GM12891 (cell line): ENCODE measurements around the gene PWP2.
"Not testable (repeated sequence)": the region's sequence is repeated elsewhere in the genome, so short reads cannot be mapped to it uniquely, and the experiment has no call there.

Experiments used
- DNase-seq: peaks from one replicate; pipeline ENCODE4 v3.0.0; 2011; ENCODE audit warnings: low spot score; ENCODE audit not compliant: insufficient read length
- FAIRE-seq: peaks from 2 replicates; lab custom pipeline; 2011; peaks lifted over from hg19 to GRCh38; lab: Jason Lieb, UNC
- PAX5 ChIP-seq: IDR thresholded peaks from 2 replicates; pipeline ENCODE4 v1.6.1; 2011; ENCODE audit warnings: low read length, moderate library complexity, mild to moderate bottlenecking; ENCODE audit not compliant: insufficient read depth, severe bottlenecking
- POLR2A ChIP-seq: IDR thresholded peaks from 2 replicates; pipeline ENCODE4 v1.6.1; 2011; ENCODE audit warnings: low read depth, low read length, control low read depth
- POLR2AphosphoS5 ChIP-seq: IDR thresholded peaks from 2 replicates; pipeline ENCODE4 v1.6.1; 2011; ENCODE audit warnings: low read depth, low read length, control low read depth
- POU2F2 ChIP-seq: IDR thresholded peaks from 2 replicates; pipeline ENCODE4 v1.6.1; 2011; ENCODE audit warnings: low read depth, mild to moderate bottlenecking, control low read depth, low read length, moderate library complexity
- SPI1 ChIP-seq: IDR thresholded peaks from 2 replicates; pipeline ENCODE4 v1.6.1; 2011; ENCODE audit warnings: low read depth, low read length, control low read depth
- TAF1 ChIP-seq: IDR thresholded peaks from 2 replicates; pipeline ENCODE4 v1.6.1; 2011; ENCODE audit warnings: low read depth, low read length, control low read depth

Gene PWP2

DNA sequence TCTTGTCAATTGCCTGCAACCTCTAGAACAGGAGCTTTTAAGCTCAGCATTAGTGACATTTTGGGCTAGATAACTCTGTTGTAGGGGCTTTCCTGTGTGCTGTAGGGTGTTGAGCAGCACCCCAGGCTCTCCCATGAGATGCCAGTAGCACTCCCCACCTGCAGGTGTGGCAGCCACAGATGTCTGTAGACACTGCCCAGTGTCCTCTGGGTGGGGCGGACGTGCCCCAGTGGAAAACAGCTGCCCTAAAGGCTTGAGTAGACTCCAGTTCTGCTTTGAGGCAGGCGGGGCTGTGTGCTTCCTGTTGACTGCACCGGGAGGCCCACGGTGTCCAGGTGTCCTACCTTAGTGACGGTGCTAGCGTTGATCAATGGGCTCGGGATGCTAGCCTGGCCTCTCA is 16.9 kb upstream of the PWP2 start:
- DNase-seq = no peak
- peak; percentile 31 for FAIRE-seq
- no peak for TF ChIP-seq PAX5
- TF ChIP-seq POU2F2 = no peak
- TF ChIP-seq POLR2AphosphoS5 = no peak
- TF ChIP-seq POLR2A = no peak
- TF ChIP-seq SPI1 = no peak
- no peak for TF ChIP-seq TAF1

DNA sequence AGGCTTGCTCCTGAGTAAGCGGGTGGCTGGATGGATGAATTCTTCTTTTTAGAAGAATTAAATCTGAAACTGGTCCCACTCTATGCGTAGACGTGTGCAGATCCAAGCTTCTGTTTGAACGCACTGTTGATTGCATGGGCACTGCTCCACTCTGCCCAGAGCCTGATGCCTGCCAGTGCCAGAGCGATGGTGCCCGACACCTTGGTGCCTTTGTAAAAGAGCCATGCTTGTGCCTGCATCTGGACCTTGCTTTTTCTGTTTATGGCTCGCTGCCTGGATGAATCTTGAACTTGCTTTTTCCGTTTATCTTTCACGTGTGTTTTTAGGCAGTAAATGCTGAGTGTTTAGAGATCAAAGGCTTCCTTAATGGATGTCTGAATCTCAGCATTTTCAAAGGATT is 15.0 kb upstream of the PWP2 start:
- no peak for TF ChIP-seq POU2F2
- TF ChIP-seq SPI1 = no peak
- no peak for TF ChIP-seq POLR2AphosphoS5
- FAIRE-seq (no peak), DNase-seq (no peak)

DNA sequence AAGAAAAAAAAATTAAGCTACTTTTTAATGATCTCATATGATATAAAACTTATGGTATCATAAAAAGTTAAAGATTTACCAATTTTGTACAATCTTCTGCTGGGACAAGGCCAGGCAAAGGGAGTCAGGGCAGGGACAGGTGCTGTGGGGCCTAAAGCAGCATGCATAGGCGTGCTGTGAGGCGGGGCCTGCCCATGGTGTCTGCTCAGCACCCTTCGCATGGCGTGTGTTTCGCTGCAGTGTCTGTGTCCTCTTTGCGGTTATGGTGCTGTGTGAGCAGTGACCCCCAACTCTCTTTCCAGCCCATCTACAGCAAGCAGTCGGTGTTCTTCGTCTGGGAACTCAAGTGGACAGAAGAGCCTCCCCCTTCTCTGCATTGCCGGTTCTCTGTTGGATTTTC is 13.4 kb upstream of the PWP2 start:
- no peak for DNase-seq
- TF ChIP-seq PAX5 = no peak
- TF ChIP-seq POU2F2 = no peak
- no peak for TF ChIP-seq POLR2AphosphoS5
- no peak for TF ChIP-seq SPI1
- no peak for TF ChIP-seq POLR2A
- TF ChIP-seq TAF1 = no peak
- no peak for FAIRE-seq

DNA sequence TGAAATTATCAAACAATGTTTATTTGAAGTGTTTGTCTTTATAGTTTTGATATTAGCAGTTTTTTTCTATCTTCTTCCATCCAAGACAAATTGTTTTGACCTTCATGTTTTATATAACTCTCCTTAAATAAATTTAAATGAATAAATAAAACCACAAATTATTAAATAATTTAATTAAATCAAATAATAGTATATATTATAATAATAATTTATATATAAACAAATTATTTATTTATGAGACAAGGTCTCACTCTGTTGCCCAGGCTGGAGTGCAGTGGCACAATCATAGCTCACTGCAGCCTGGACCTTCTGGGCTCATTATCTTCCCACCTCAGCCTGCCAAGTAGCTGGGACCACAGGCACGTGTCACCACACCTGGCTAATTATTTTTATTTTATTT is 12.4 kb upstream of the PWP2 start:
- FAIRE-seq (no peak), DNase-seq (no peak)
- no peak for TF ChIP-seq TAF1
- no peak for TF ChIP-seq POLR2AphosphoS5
- TF ChIP-seq PAX5 = no peak
- no peak for TF ChIP-seq POU2F2

DNA sequence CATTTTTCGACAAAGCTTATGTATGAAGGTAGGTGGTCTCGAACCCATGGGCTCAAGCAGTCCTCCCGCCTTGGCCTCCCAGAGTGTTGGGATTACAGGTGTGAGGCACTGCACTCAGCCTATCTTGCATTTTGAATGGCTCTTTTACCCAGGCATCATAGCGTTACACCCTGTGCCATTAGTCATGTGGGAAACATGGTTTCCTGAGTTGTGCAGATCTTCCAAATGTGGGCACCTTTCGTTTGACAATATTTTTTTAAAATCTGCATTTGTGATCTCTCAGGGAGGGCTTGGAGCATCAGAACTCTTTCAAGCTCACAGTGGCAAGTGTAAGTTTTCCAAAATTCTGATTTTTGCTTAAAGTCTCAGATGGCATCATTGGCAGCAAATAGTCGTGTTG is 8.7 kb upstream of the PWP2 start:
- not testable (repeated sequence) for FAIRE-seq, DNase-seq

DNA sequence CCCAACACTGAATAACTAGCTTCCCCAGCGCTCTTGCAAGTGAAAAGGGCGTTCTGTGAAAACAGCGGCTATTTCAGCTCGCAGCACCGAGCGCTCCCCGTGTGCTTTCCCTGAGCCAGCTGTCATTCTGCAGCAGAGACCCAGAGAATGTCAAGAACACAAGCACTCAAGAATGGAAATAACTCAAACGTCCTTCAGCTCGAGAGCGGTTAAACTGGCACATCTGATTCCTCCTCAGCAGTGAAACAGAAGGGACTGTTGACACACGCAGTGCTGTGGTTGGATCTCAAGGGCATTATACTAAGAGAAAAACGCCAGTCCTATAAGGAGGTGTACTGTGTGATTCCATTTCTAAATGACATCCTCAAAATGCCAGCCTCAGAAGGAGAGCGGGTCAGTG is 8.2 kb upstream of the PWP2 start:
- FAIRE-seq, DNase-seq: not testable (repeated sequence)

DNA sequence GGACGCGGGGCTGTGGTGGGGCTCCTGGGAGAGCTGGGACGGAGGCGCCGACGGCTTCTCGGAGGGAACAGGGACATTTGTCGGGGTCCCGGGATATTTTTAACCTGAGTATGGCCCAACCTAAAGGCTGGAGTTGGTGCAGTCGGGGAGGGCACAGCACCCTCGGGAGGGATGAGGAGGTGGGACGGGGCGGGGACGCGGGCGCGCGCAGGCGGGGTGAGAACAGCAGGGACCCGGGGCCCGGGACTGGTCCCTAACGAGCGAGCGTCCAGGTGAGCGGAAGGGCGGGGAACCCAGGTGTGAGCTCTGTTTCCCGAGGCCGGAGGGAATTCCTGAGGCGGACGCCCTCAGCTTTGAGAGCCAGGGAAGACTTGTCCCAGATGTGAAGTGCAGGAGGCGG is 390 bp downstream of the PWP2 start:
- not testable (repeated sequence) for FAIRE-seq, DNase-seq

DNA sequence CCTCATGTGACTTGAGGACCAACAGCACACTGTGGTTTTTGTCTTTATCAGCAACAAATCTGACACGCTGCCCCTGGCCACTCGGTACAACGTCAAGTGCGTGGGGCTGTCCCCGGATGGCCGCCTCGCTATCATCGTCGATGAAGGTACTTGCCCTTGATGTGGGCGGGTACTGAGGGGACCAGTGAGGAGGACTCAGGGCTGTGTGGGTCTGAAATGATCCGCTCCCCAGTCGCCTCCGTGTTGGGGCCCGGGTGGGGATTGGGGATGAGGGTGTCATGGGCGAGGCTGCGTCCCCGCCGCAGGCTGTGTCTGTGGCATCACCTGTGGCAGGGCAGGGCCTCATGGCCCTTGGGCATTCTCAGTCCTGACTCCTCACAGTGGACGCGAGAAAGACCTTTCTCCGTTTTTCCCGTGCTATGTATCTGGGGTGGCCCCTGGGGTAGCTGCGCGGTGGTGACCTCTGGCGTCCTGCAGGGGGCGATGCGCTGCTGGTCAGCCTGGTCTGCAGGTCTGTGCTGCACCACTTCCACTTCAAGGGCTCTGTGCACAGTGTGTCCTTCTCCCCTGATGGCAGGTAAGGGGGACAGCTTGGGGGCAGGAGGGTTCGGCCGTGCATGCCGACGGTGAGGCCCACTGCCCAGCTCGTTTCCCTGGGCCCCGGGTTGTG is 6.6 kb downstream of the PWP2 start:
- not testable (repeated sequence) for DNase-seq
- FAIRE-seq = peak; percentile 85

DNA sequence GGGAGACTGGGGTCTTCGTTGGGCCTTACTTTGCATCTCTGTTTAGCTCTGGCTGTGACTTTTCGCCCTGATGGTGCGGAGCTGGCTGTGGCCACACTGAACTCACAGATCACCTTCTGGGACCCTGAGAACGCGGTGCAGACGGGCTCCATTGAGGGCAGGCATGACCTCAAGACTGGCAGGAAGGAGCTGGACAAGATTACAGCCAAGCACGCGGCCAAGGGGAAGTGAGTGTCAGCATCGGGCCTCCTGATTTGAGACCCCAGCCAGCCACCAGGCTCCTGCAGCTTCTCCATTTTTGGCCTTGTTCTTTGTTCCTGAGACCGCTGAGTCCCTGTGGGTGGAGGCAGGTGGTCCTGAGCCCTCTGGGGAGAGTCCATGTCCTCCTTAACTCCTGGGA is 14.9 kb downstream of the PWP2 start:
- FAIRE-seq = not testable (repeated sequence)

DNA sequence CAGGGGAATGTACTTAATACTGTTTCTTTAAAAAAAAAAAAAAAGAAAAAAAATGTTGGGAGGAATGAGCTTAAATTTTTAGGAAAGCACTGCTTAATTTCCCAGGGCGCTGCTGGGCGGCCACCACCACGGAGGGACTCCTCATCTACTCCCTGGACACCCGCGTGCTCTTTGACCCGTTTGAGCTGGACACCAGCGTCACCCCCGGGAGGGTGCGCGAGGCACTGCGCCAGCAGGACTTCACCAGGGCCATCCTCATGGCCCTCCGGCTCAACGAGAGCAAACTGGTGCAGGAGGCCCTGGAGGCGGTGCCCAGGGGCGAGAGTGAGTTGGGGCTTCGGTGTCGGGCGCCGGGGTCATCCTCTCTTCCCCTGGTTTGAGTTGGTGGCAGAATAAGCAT is 20.6 kb downstream of the PWP2 start:
- not testable (repeated sequence) for DNase-seq, FAIRE-seq

More for the DNA sequence above, 14.9 kb downstream of the PWP2 start:
- not testable (repeated sequence) for DNase-seq

DNA sequence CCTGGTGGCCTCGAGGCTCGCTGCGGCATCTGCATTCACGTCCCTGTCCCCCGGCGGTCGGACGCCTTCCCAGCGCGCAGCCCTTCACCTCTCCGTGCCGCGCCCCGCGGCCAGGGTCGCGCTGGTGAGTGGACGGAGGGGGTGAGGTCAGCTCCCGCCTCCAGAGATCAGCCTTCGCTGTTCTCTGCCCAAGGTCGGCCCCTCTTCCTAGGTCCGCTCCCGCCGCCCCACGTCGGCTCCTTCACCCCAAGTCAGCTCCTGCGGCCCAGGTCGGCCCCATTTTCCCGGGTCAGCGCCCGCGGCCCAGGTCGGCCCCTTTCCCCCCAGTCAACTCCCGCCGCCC is 26.5 kb downstream of the PWP2 start:
- not testable (repeated sequence) for DNase-seq

DNA sequence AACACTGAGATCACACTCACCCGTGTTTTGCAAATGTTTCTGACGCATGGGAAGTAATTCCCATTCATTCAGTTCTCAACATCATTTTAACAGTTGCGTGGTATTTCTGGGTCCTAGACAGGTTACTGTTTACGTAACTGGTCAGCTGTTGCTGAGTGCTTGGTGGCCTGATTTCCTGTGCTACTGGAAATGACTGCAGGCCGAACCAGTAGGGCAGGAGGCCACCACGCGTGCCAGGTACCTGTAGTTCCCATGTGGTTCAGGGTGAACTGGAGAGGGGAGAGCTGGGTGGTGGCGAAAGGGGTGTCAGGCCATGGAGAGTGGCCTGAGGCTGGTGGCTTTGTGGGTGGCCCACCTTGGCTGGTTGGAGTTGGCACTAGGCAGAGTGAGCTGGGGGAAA is 27.5 kb downstream of the PWP2 start:
- peak; percentile 87 for FAIRE-seq
- DNase-seq = not testable (repeated sequence)

More for the DNA sequence above, 26.5 kb downstream of the PWP2 start:
- FAIRE-seq = not testable (repeated sequence)

DNA sequence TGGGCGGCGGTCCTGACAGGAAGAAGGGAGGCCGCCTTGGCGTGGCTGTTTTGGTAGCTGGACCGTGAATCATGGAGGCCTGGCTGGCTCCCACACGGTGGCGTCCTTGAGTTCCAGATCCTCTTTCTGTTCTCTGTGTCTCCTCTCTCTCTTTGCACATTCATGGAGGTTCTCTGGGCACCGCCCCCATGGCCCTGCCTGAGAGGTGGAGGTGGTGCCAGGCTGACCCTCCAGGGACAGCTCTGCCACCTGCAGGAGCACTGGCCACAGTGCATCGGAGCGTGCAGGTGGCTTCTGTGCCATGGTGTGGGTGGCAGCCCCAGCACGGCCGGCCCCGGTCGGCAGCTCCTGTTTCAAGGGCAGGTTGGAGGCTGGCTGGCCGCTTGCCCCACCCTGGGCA is 30.8 kb downstream of the PWP2 start:
- peak; percentile 97 for FAIRE-seq
- not testable (repeated sequence) for DNase-seq

DNA sequence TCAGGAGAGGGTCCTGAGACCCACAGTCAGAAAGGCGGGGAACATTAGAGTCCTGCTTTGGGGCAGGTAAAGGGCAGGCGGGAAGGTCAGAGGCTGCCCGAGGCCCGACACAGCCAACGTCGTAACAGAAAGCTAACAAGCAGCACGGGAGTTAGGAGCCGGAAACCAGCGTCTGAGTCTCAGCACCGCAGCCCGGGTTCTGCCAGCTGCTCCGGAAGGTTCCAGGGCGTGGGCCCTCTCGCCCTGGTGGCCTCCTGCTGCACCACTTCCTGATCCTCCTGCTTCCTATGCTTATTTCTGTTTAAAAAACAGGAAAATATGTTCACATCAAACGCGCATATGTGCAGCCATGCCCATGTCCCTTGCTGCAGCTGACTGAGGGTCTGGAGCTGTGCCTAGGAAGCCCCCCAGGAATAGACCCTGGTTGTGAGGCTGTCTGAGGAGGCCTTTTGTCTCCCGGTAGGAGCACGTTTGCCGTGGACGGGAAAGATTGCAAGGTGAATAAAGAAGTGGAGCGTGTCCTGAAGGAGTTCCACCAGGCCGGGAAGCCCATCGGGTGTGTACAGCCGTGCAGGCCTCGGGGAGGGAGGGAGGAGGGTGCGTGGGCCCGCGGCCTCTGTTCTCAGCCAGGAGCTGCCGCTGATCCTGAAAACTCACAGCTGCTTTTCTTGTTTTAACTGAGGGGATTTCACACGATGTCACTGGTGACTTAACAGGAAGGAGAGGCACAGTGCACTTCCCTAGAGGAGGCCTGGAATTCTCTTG is 32.8 kb downstream of the PWP2 start:
- not testable (repeated sequence) for DNase-seq
- FAIRE-seq = peak; percentile 23

DNA sequence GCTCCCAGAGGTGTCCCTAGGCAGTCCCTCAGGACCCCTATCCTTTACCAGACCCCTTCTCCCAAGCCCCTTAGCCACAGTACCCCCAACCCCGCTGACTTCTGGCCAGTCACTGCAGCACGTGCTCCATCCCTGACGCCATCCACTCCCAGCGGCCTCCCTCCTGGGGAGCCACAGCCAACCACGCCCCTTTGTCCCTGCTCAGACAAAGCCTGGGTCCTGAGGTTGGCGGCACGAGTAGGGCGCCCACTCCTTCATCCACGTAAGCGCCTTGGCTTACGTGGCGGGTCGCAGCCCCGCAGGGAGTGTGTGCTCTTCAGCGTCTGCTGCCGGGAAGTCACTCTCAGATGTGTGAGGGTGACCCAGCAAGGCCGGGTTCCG is 33.3 kb downstream of the PWP2 start:
- not testable (repeated sequence) for DNase-seq
- peak; percentile 75 for FAIRE-seq

DNA sequence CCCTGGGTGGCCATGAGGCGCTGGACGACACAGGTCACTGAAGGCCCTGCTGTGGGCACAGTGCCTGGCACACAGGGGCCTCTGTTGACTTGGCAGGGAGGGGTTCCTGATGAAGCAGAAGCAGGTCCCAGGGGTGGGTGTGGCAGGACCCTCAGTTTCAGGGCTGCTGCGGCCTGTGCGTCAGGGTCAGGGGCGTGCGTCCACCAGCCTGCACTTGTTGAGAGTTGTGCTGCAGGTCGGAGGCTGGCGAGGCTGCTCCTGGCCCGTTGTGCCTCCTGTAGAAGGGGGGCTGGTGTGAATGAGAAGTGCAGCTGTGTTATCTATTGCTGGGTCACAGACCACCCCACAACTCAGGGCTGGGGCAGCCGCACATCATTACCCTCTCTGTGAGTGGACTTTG is 35.3 kb downstream of the PWP2 start:
- FAIRE-seq, DNase-seq: not testable (repeated sequence)

DNA sequence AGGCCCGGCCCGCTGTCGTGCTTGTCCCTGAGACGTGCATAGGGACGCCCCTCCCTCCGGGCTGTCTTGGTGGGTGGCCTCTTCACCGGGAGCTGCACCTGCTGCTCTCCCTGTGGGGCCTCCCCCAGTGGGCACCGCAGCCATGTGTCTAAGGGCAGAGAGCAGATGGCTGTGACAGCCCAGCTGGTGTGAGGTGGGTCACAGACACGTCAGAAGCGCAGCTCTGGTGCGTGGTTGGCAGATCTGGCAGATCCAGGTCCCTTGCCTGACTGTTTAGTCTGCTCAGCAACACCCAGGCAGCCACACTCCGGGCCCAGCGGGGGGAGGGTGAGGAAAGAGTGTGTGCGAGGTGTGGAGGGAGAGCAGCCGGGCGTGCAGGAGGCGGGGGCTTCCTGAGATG is 36.2 kb downstream of the PWP2 start:
- not testable (repeated sequence) for DNase-seq
- peak; percentile 99 for FAIRE-seq

DNA sequence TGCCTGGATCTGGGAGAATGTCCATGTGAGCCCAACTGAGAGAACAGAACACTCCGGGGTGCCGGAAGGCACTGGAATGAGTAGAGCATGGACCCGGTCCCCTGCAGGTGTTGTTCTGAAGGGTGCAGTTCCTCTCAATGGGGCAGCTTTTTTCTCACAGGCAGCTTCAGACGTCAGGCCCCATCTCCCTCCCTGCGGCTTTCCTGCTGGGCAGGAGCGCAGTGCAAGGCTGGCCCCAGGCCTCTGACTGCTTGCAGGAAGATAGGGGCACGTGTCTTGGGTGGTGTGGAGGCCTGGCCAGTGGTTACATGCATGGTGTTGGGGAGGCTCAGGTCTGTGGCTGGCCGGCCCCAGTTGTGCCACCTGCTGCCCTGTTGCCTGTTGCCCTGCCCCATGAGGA is 36.8 kb downstream of the PWP2 start:
- not testable (repeated sequence) for DNase-seq, FAIRE-seq
